ENCODE data around the gene DAB1.

DAB1 gene

GRCh38 chr1:57156907-57157306 is 267.0 kb downstream of the DAB1 start:
- Histone ChIP-seq H3K36me3 (ENCODE audit: low read length) (no peaks in the 10 kb centered on the region), H3K9me3 (ENCODE audit: insufficient read depth, low read length) (no peaks in the 10 kb centered on the region), H3F3A (ENCODE audit: insufficient read depth) (no peaks in the 10 kb centered on the region), H3K4me2 (ENCODE audit: low read depth, low read length, poor library complexity, severe bottlenecking) (no peak overlapping the region), H3K79me2 (ENCODE audit: insufficient read depth, low read length) (no peaks in the 10 kb centered on the region), H3K27me3 (ENCODE audit: low read length) (no peaks in the 10 kb centered on the region), H3K9ac (ENCODE audit: low read length) (no peak overlapping the region), H3K4me3 (ENCODE audit: insufficient read depth, low read length, poor library complexity, severe bottlenecking) (no peak overlapping the region), H4K20me1 (ENCODE audit: low read depth, low read length) (no peaks in the 10 kb centered on the region), H2AFZ (ENCODE audit: low read depth, low read length, severe bottlenecking) (no peak overlapping the region), H3K9me2 (replicated peaks; ENCODE audit: insufficient read depth, low read length) (no peaks in the 10 kb centered on the region), H3K27ac (ENCODE audit: low read depth, low read length) (no peak overlapping the region)
- TF ChIP-seq EZH2phosphoT487 (conservative IDR thresholded peaks at IDR 0.05; ENCODE audit: low read length) (no peak), CTCF (IDR thresholded peaks at IDR 0.05; ENCODE audit: insufficient read depth, low read length, poor library complexity, severe bottlenecking) (no peak)

DNA sequence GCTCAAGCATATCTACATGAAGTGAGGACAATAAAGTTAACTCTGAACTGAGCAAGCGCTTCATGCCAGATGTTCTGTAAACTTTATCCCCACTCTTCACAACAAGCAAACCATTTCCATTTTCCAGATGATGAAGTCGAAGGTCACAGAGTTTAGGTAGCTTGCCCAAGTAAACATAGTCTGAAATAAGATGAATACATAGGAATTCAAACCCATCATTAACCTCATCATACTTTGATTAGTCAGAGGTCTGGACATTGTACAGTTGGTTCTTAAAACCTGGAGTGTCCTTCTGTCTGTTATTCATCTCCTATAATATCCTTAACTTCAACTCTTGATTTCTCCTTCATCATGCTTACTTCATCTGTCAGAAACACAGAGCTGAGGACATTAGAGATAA is 277.8 kb downstream of the DAB1 start:
- no peak overlapping the region for H2AFZ ChIP-seq (ENCODE audit: low read depth, low read length, severe bottlenecking)

DNA sequence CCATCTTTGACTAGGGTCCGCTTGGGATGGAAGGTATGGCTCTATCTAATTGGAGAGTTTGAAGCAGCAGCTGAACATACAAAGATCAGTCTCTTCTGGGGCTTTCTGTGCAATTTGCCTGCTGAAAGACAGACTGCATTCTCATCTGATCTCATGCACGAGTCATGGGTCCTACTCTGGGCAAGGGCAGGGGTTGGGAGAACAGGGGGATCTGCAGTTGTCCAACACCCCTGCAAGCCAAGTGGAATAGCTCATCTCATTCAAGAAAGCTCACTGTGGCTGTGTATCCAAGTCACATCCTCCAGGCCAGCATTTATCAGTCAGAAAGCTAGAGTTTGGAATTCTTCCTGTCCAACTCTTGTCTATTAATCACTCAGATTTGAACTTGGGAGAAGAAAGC is 280.9 kb downstream of the DAB1 start:
- H2AFZ ChIP-seq (ENCODE audit: low read depth, low read length, severe bottlenecking), result no peak overlapping the region
- H3K4me3 ChIP-seq (ENCODE audit: insufficient read depth, low read length, poor library complexity, severe bottlenecking), result no peak overlapping the region
- TF ChIP-seq CTCF (IDR thresholded peaks at IDR 0.05; ENCODE audit: insufficient read depth, low read length, poor library complexity, severe bottlenecking), result no peak
- no peak for TF ChIP-seq EZH2phosphoT487 (conservative IDR thresholded peaks at IDR 0.05; ENCODE audit: low read length)
- no peaks in the 10 kb centered on the region for H3K36me3 ChIP-seq (ENCODE audit: low read length)
- no peak overlapping the region for H3K27ac ChIP-seq (ENCODE audit: low read depth, low read length)
- no peak overlapping the region for H3K9ac ChIP-seq (ENCODE audit: low read length)
- no peaks in the 10 kb centered on the region for H4K20me1 ChIP-seq (ENCODE audit: low read depth, low read length)
- H3K9me3 ChIP-seq (ENCODE audit: insufficient read depth, low read length), result no peaks in the 10 kb centered on the region
- no peak overlapping the region for H3K4me2 ChIP-seq (ENCODE audit: low read depth, low read length, poor library complexity, severe bottlenecking)
- no peaks in the 10 kb centered on the region for H3K79me2 ChIP-seq (ENCODE audit: insufficient read depth, low read length)
- no peaks in the 10 kb centered on the region for H3F3A ChIP-seq (ENCODE audit: insufficient read depth)
- H3K9me2 ChIP-seq (replicated peaks; ENCODE audit: insufficient read depth, low read length), result no peaks in the 10 kb centered on the region
- H3K27me3 ChIP-seq (ENCODE audit: low read length), result no peaks in the 10 kb centered on the region

More for the DNA sequence above, 277.8 kb downstream of the DAB1 start:
- H4K20me1 ChIP-seq (ENCODE audit: low read depth, low read length), result no peaks in the 10 kb centered on the region
- H3K27ac ChIP-seq (ENCODE audit: low read depth, low read length), result no peak overlapping the region
- H3K9me3 ChIP-seq (ENCODE audit: insufficient read depth, low read length), result no peaks in the 10 kb centered on the region
- H3K27me3 ChIP-seq (ENCODE audit: low read length), result no peaks in the 10 kb centered on the region
- no peak overlapping the region for H3K9ac ChIP-seq (ENCODE audit: low read length)
- no peak overlapping the region for H3K4me2 ChIP-seq (ENCODE audit: low read depth, low read length, poor library complexity, severe bottlenecking)
- no peaks in the 10 kb centered on the region for H3F3A ChIP-seq (ENCODE audit: insufficient read depth)
- TF ChIP-seq EZH2phosphoT487 (conservative IDR thresholded peaks at IDR 0.05; ENCODE audit: low read length) (no peak), CTCF (IDR thresholded peaks at IDR 0.05; ENCODE audit: insufficient read depth, low read length, poor library complexity, severe bottlenecking) (no peak)
- no peaks in the 10 kb centered on the region for H3K79me2 ChIP-seq (ENCODE audit: insufficient read depth, low read length)
- H3K36me3 ChIP-seq (ENCODE audit: low read length), result no peaks in the 10 kb centered on the region
- H3K4me3 ChIP-seq (ENCODE audit: insufficient read depth, low read length, poor library complexity, severe bottlenecking), result no peak overlapping the region
- H3K9me2 ChIP-seq (replicated peaks; ENCODE audit: insufficient read depth, low read length), result no peaks in the 10 kb centered on the region
